ENCODE results near the gene OTOR.

- TF ChIP-seq EZH2 (optimal IDR thresholded peaks at IDR 0.05; ENCODE audit: low read depth, low read length) (no peak), CTCF (IDR thresholded peaks at IDR 0.05; ENCODE audit: low read length) (no peak)
Observed at GRCh38 chr20:16759181-16759563, 11.0 kb downstream of the OTOR start.

All from MM.1S (cell line).